Gastroesophageal sphincter (tissue), 4 donors: Measurements from ENCODE around the gene SSH2. TPM values are rescaled to one million over a fixed set of nuclear protein-coding genes. Genes with fewer than 3 reads are reported as not detected.

Experiments
- ATAC-seq: fragments of 150-250 bp; one replicate; pipeline ENCODE4 v1.9.1; 2016; ENCODE audit warnings: mild to moderate bottlenecking, moderate library complexity
- H3K27ac ChIP-seq, 4 donors: fragments of 200-600 bp; sonication (generic) in 3 of 4; 1 replicate in 3 of 4; 2 replicates in 1 of 4; pipeline ENCODE4 v1.5.1; 2016 to 2019
- H3K27me3 ChIP-seq: fragments of 200-600 bp; sonication (generic); one replicate; pipeline ENCODE4 v1.5.1; 2019
- H3K36me3 ChIP-seq, 2 donors: fragments of 200-600 bp; sonication (generic); one replicate each; pipeline ENCODE4 v1.5.1; 2019; ENCODE audit warnings: control low read depth in 1 of 2
- H3K4me1 ChIP-seq, 3 donors: fragments of 200-600 bp; sonication (generic); 1 replicate in 2 of 3; 2 replicates in 1 of 3; pipeline ENCODE4 v1.5.1; 2016 to 2019; ENCODE audit warnings: control low read depth in 2 of 3
- H3K4me3 ChIP-seq, 2 donors: fragments of 200-600 bp; sonication (generic); one replicate each; pipeline ENCODE4 v1.5.1; 2019; ENCODE audit warnings: mild to moderate bottlenecking in 1 of 2, moderate library complexity in 1 of 2
- H3K9me3 ChIP-seq, 3 donors: fragments of 200-600 bp; sonication (generic); one replicate each; pipeline ENCODE4 v1.5.1; 2017 to 2019; ENCODE audit warnings: control low read depth in 2 of 3
- CTCF ChIP-seq, 4 experiments: fragments of 200-600 bp in 2 of 4; fragments of 450-650 bp in 2 of 4; sonication (generic) in 1 of 4; IDR thresholded peaks; one replicate each; pipeline ENCODE4 v1.5.1; 2017 to 2019; ENCODE audit warnings: antibody characterized with exemption in 4 of 4, mild to moderate bottlenecking in 2 of 4, moderate library complexity in 2 of 4
- EP300 ChIP-seq: sonication (generic); formaldehyde crosslinking; IDR thresholded peaks from one replicate; pipeline ENCODE4 v1.6.1; 2017; ENCODE audit warnings: antibody characterized with exemption, mild to moderate bottlenecking
- POLR2A ChIP-seq, 2 donors: fragments of 450-650 bp; IDR thresholded peaks; one replicate each; pipeline ENCODE4 v1.6.1; 2017; ENCODE audit warnings: antibody characterized with exemption in 2 of 2, mild to moderate bottlenecking in 2 of 2, moderate library complexity in 1 of 2
- POLR2AphosphoS5 ChIP-seq: sonication (generic); formaldehyde crosslinking; IDR thresholded peaks from one replicate; pipeline ENCODE4 v1.6.1; 2017; ENCODE audit warnings: antibody characterized with exemption
- WGBS, 2 donors: methylation state at CpG; one replicate each; pipeline ENCODE4 v1.1.5; 2018; ENCODE audit warnings: low coverage in 1 of 2; 5-methylcytosine and 5-hydroxymethylcytosine counted together
- total RNA-seq, 4 donors: library from RNA; depleted of rRNA; stranded (reverse); fragments of >200 nt; gene quantifications; one replicate each; pipeline ENCODE4 v1.1.0, GENCODE V29; 2016

SSH2 gene
- total RNA-seq, 4 donors from 2014 or later, result 16.0 to 39.7 (median 24.9) TPM

- no peak for TF ChIP-seq POLR2A (IDR thresholded peaks at IDR 0.05)
- no peak for TF ChIP-seq EP300
- no peak for TF ChIP-seq POLR2AphosphoS5
- TF ChIP-seq CTCF (IDR thresholded peaks at IDR 0.05), result no peak
- 64 to 73% methylated on average over 10 to 11 of the region's 11 CpGs for WGBS, 2 donors
- Histone ChIP-seq H3K36me3 (no peaks in the 10 kb centered on the region), H3K4me3 (no peak overlapping the region), H3K27ac (peak overlapping the region; percentile 48 to 84 (median 65)), H3K27me3 (no peaks in the 10 kb centered on the region), H3K9me3 (no peaks in the 10 kb centered on the region), H3K4me1 (peaks cover 8 to 67% (median 11%) of the 10 kb centered on the region in 3 donors)
- no peak for ATAC-seq
Measured at GRCh38 chr17:29711588-29712385, 218.2 kb downstream of the SSH2 start.

GRCh38 chr17:29710891-29711418 lies 219.1 kb downstream of the SSH2 start:
- Histone ChIP-seq H3K4me1 (peaks cover 8 to 67% (median 11%) of the 10 kb centered on the region in 3 donors), H3K9me3 (no peaks in the 10 kb centered on the region), H3K36me3 (no peaks in the 10 kb centered on the region), H3K27me3 (no peaks in the 10 kb centered on the region), H3K4me3 (no peak overlapping the region), H3K27ac (peak overlapping the region; percentile 48 to 84 (median 65))
- TF ChIP-seq POLR2A (IDR thresholded peaks at IDR 0.05) (no peak), POLR2AphosphoS5 (no peak), CTCF (IDR thresholded peaks at IDR 0.05) (no peak), EP300 (no peak)
- peak; percentile 49 for ATAC-seq
- 69 to 85% methylated on average over 5 of the region's 5 CpGs for WGBS, 2 donors

- TF ChIP-seq CTCF (IDR thresholded peaks at IDR 0.05) (peak in 1 of 4 experiments; percentile 22), EP300 (no peak)
- ATAC-seq, result peak; percentile 62
- peaks cover 8 to 70% (median 11%) of the 10 kb centered on the region in 3 donors for H3K4me1 ChIP-seq
- 33 to 83% methylated on average over 1 of the region's 1 CpG for WGBS, 2 donors
- H3K36me3 ChIP-seq, result no peaks in the 10 kb centered on the region
- no peaks in the 10 kb centered on the region for H3K27me3 ChIP-seq
- H3K4me3 ChIP-seq, result no peak overlapping the region
- H3K9me3 ChIP-seq, result no peaks in the 10 kb centered on the region
- H3K27ac ChIP-seq, result peak overlapping the region; percentile 48 to 84 (median 65)
Measured at GRCh38 chr17:29710520-29710884, 219.5 kb downstream of the SSH2 start.

- TF ChIP-seq CTCF (IDR thresholded peaks at IDR 0.05) (no peak), POLR2AphosphoS5 (peak; percentile 55)
- no peaks in the 10 kb centered on the region for H3K27me3 ChIP-seq
- peak overlapping the region; percentile 48 to 84 (median 65) for H3K27ac ChIP-seq
- WGBS, 2 donors, result 13 to 19% methylated on average over 3 of the region's 3 CpGs
- no peaks in the 10 kb centered on the region for H3K9me3 ChIP-seq
- no peaks in the 10 kb centered on the region for H3K36me3 ChIP-seq
- H3K4me1 ChIP-seq, result peaks cover 8 to 75% (median 11%) of the 10 kb centered on the region in 3 donors
- peak; percentile 11 for ATAC-seq
- no peak overlapping the region for H3K4me3 ChIP-seq
Measured at GRCh38 chr17:29709866-29710519, 220.0 kb downstream of the SSH2 start.

GRCh38 chr17:29707212-29707571 lies 222.8 kb downstream of the SSH2 start:
- no peak for TF ChIP-seq EP300
- no peak for TF ChIP-seq POLR2AphosphoS5
- Histone ChIP-seq H3K27ac (peak overlapping the region in 2 of 4 donors; percentile 44 to 48), H3K4me3 (no peak overlapping the region), H3K36me3 (peaks cover 0 to 7% of the 10 kb centered on the region in 2 donors), H3K27me3 (no peaks in the 10 kb centered on the region), H3K4me1 (peaks cover 8 to 55% (median 11%) of the 10 kb centered on the region in 3 donors), H3K9me3 (no peaks in the 10 kb centered on the region)
- ATAC-seq, result no peak
